Breast epithelium (tissue), 4 donors: ENCODE results near the gene GABRP. TPM values are rescaled to one million over a fixed set of nuclear protein-coding genes. Genes with fewer than 3 reads are reported as not detected.

ENCODE experiments used
- DNase-seq, 2 donors: peaks; one replicate each; pipeline ENCODE4 v3.0.0-alpha.2; 2019; ENCODE audit warnings: low spot score in 2 of 2
- H3K27ac ChIP-seq, 2 donors: fragments of 200-600 bp; sonication (generic) in 1 of 2; one replicate each; pipeline ENCODE4 v1.5.1; 2016 to 2019; ENCODE audit warnings: mild to moderate bottlenecking in 1 of 2
- H3K27me3 ChIP-seq, 2 donors: fragments of 200-600 bp; sonication (generic) in 1 of 2; one replicate each; pipeline versions ENCODE4 v1.5.1 to v1.6.0; 2017 to 2019; ENCODE audit warnings: control low read depth in 1 of 2, mild to moderate bottlenecking in 1 of 2
- H3K36me3 ChIP-seq: fragments of 200-600 bp; one replicate; pipeline ENCODE4 v1.5.1; 2019
- H3K4me1 ChIP-seq, 2 donors: fragments of 200-600 bp; sonication (generic); one replicate each; pipeline ENCODE4 v1.5.1; 2016 to 2019; ENCODE audit warnings: control low read depth in 1 of 2
- H3K4me3 ChIP-seq, 3 donors: fragments of 200-600 bp; sonication (generic); 1 replicate in 2 of 3; 2 replicates in 1 of 3; pipeline ENCODE4 v1.5.1; 2016 to 2019; ENCODE audit warnings: mild to moderate bottlenecking in 3 of 3, moderate library complexity in 2 of 3
- H3K9me3 ChIP-seq, 2 donors: fragments of 200-600 bp; sonication (generic) in 1 of 2; one replicate each; pipeline ENCODE4 v1.5.1; 2016 to 2019; ENCODE audit warnings: control low read depth in 1 of 2
- POLR2A ChIP-seq: fragments of 450-650 bp; IDR thresholded peaks from one replicate; pipeline ENCODE4 v1.6.1; 2016; ENCODE audit warnings: antibody characterized with exemption, mild to moderate bottlenecking, moderate library complexity
- POLR2AphosphoS5 ChIP-seq, 3 donors: sonication (generic); formaldehyde crosslinking; IDR thresholded peaks; one replicate each; pipeline ENCODE4 v1.6.1; 2017; ENCODE audit warnings: antibody characterized with exemption in 3 of 3
- intact Hi-C: fragments of 100-400 bp; cut with DNase I; formaldehyde crosslinking; loops from one replicate; pipeline ENCODE4 v1.15.1; 2023; ENCODE audit warnings: low total_unique reads
- total RNA-seq, 3 donors: library from RNA; depleted of rRNA; stranded (reverse); fragments of >200 nt; gene quantifications; one replicate each; pipeline ENCODE4 v1.1.0, GENCODE V29; 2016
- TF ChIP-seq, protein P1 (sequence below), 3 donors: fragments of 450-650 bp; IDR thresholded peaks; one replicate each; pipeline ENCODE4 v1.5.1; 2016 to 2017; ENCODE audit warnings: antibody characterized with exemption in 3 of 3, mild to moderate bottlenecking in 3 of 3, moderate library complexity in 3 of 3

Gene GABRP
- total RNA-seq, 3 donors from 2014 or later: 0.32 to 241 (median 52.4) TPM

DNA sequence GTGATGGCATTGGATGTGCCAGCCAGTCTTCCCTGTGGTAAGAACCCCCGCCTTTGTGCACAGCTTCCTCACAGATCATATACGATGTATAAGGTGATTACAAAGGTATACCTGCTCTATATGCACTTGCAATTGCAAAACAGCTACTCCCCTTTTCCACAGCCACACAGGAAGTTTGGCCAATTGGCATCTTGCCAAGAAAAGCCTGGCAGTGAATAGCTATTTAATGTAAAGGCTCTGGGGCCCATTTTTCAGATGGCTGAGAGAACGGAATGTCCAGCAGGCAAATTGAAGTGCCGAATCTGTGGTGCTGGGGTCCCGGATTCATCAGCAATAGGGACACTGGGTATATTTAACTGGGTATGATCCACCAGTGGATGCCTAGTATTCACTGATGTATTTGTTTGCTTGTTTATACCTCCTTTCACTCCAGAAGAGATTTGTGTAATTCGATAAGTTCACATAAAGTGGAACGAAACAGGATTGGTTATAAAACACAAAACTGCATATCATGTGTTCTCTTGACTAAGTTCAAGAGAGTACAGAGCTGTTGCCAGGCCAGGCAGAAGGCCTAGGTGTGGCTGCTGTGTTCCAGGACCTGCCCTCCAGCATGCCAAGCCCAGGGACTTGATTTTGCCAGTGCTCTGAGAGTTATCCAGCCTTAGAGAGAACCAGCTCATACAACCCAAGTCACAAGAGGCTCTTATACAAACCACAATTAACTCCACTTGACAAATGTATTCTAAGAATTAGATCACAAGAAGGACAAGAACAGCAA, 27.7 kb upstream of the GABRP start:
- Histone ChIP-seq H3K4me1 (peaks cover 0 to 14% of the 10 kb centered on the region in 2 donors), H3K9me3 (no peaks in the 10 kb centered on the region), H3K27ac (peak overlapping the region; percentile 60 to 84), H3K36me3 (no peaks in the 10 kb centered on the region), H3K27me3 (no peaks in the 10 kb centered on the region), H3K4me3 (no peak overlapping the region)
- no peak for TF ChIP-seq POLR2AphosphoS5 (IDR thresholded peaks at IDR 0.05)
- TF ChIP-seq, protein P1, sequence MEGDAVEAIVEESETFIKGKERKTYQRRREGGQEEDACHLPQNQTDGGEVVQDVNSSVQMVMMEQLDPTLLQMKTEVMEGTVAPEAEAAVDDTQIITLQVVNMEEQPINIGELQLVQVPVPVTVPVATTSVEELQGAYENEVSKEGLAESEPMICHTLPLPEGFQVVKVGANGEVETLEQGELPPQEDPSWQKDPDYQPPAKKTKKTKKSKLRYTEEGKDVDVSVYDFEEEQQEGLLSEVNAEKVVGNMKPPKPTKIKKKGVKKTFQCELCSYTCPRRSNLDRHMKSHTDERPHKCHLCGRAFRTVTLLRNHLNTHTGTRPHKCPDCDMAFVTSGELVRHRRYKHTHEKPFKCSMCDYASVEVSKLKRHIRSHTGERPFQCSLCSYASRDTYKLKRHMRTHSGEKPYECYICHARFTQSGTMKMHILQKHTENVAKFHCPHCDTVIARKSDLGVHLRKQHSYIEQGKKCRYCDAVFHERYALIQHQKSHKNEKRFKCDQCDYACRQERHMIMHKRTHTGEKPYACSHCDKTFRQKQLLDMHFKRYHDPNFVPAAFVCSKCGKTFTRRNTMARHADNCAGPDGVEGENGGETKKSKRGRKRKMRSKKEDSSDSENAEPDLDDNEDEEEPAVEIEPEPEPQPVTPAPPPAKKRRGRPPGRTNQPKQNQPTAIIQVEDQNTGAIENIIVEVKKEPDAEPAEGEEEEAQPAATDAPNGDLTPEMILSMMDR (IDR thresholded peaks at IDR 0.05): no peak
- no peak for TF ChIP-seq POLR2A
- intact Hi-C loops: loop anchor here (5.0 kb wide), 1 partner anchor 869 kb away; no protein-coding TSS in a partner anchor
- DNase-seq: peak in 1 of 2 donors; percentile 70

DNA sequence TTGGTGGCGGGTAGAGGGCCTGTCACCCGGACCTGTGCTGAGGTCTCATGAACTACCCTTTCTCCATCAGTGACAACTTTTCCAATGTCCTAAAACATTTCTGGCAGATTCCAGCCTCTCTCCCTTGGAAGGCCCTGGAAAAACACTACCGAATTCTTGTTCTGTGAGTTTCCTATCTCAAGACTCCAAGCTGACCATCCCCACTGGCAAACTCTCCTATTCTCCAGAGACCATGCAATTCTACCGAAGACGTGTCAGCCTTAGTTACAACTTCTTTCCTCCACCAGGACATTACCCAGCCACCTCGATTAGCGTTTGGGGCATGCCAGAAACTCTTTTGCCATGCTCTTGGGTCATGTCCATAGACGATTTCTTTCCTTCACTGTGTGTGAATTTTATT, 26.8 kb upstream of the GABRP start:
- no peak for TF ChIP-seq POLR2A
- TF ChIP-seq POLR2AphosphoS5 (IDR thresholded peaks at IDR 0.05): no peak
- TF ChIP-seq, protein P1 (IDR thresholded peaks at IDR 0.05): no peak
- Histone ChIP-seq H3K9me3 (no peaks in the 10 kb centered on the region), H3K4me1 (peaks cover 0 to 11% of the 10 kb centered on the region in 2 donors), H3K27me3 (no peaks in the 10 kb centered on the region), H3K4me3 (no peak overlapping the region), H3K36me3 (no peaks in the 10 kb centered on the region), H3K27ac (peak overlapping the region; percentile 65 to 84)
- intact Hi-C loops: loop anchor here (5.0 kb wide), 1 partner anchor 869 kb away; no protein-coding TSS in a partner anchor
- DNase-seq: no peak

DNA sequence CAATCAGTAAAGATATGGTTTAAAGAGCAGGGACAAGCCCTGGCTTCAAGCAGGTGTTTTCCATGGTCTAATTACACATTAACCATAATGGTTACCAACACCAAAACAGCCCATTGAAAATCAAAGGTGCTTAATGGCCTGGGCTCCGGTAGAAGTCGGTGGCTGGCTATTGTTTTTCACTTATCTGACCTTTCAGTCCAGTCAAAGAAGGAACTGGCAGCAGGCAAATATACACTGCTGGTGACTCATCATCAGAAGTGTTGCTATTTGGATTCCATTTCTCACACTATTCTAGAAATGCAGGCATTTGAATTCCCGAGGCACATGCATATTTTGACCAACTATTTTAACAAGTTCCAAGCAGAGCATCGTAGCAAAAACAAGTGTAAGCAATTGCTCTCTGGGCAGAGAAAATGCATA, 26.3 kb upstream of the GABRP start:
- Histone ChIP-seq H3K4me3 (no peak overlapping the region), H3K36me3 (no peaks in the 10 kb centered on the region), H3K27me3 (no peaks in the 10 kb centered on the region), H3K9me3 (no peaks in the 10 kb centered on the region), H3K4me1 (peaks cover 0 to 11% of the 10 kb centered on the region in 2 donors), H3K27ac (peak overlapping the region; percentile 65 to 84)
- no peak for DNase-seq
- TF ChIP-seq, protein P1 (IDR thresholded peaks at IDR 0.05): no peak
- TF ChIP-seq POLR2AphosphoS5 (IDR thresholded peaks at IDR 0.05) (no peak), POLR2A (no peak)
- intact Hi-C loops: loop anchor here (5.0 kb wide), 1 partner anchor 870 kb away; no protein-coding TSS in a partner anchor

DNA sequence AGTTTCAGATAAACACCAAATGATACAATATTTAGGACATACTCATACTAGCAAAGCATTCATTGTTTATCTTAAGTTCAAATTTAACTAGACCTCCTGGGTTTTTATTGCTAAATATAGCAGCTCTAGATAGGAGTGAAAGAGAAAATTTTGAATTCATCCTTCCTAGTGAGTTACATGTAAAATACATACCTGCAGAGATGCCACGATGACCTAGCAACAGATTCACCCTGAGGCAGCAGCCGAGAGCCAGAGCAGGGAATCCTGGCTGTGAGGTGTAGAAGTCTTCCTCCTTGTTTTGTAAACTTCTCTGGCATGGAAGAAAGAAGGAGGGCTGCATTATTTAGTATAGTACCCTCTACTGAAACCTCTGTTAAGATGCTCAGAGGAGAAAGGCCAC, 25.9 kb upstream of the GABRP start:
- intact Hi-C loops: loop anchor here (5.0 kb wide), 1 partner anchor 870 kb away; no protein-coding TSS in a partner anchor
- Histone ChIP-seq H3K27me3 (no peaks in the 10 kb centered on the region), H3K27ac (peak overlapping the region; percentile 65 to 84), H3K4me3 (no peak overlapping the region), H3K4me1 (peaks cover 0 to 7% of the 10 kb centered on the region in 2 donors), H3K36me3 (no peaks in the 10 kb centered on the region), H3K9me3 (no peaks in the 10 kb centered on the region)
- TF ChIP-seq, protein P1 (IDR thresholded peaks at IDR 0.05): no peak
- TF ChIP-seq POLR2AphosphoS5 (IDR thresholded peaks at IDR 0.05) (no peak), POLR2A (no peak)
- no peak for DNase-seq

DNA sequence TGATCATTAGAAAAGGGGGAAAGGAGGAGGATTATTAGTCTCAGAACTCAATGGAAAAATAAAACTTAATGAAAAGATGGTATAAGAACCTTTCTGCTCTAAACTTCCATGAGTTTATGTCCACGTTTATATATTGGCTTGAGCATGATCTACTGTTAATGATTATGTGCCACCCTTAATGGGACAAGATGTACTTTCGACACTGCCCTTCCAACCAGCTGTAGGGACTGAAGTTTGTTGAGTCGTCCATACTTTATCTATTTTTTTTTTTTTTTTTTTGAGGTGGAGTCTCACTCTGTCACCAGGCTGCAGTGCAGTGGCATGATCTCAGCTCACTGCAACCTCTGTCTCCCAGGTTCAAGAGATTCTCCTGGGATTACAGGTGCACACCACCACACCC, 25.0 kb upstream of the GABRP start:
- H3K27me3 ChIP-seq: no peaks in the 10 kb centered on the region
- H3K4me3 ChIP-seq: no peak overlapping the region
- H3K9me3 ChIP-seq: no peaks in the 10 kb centered on the region
- TF ChIP-seq, protein P1 (IDR thresholded peaks at IDR 0.05): no peak
- TF ChIP-seq POLR2AphosphoS5 (IDR thresholded peaks at IDR 0.05): no peak
- TF ChIP-seq POLR2A: no peak
- no peak for DNase-seq
- H3K4me1 ChIP-seq: peaks cover 0 to 5% of the 10 kb centered on the region in 2 donors
- intact Hi-C loops: loop anchor here (5.0 kb wide), 1 partner anchor 871 kb away; no protein-coding TSS in a partner anchor
- H3K36me3 ChIP-seq: no peaks in the 10 kb centered on the region
- no peak overlapping the region for H3K27ac ChIP-seq
